Ascending aorta (tissue), 2 donors: ENCODE measurements around the gene RUNX3. TPM values are rescaled to one million over a fixed set of nuclear protein-coding genes. Genes with fewer than 3 reads are reported as not detected.

ENCODE experiments used
- DNase-seq, 2 donors: peaks; one replicate each; pipeline ENCODE4 v3.0.0-alpha.2; 2019; ENCODE audit warnings: low spot score in 2 of 2
- H3K27ac ChIP-seq, 2 donors: fragments of 200-600 bp; sonication (generic); one replicate each; pipeline ENCODE4 v1.5.1; 2016 to 2017; ENCODE audit warnings: mild to moderate bottlenecking in 1 of 2
- H3K27me3 ChIP-seq: fragments of 200-600 bp; sonication (generic); one replicate; pipeline ENCODE4 v1.5.1; 2017
- H3K36me3 ChIP-seq, 2 donors: fragments of 200-600 bp; sonication (generic); one replicate each; pipeline ENCODE4 v1.5.1; 2016
- H3K4me1 ChIP-seq, 2 donors: fragments of 200-600 bp; sonication (generic); one replicate each; pipeline ENCODE4 v1.5.1; 2016 to 2017; ENCODE audit warnings: mild to moderate bottlenecking in 1 of 2
- H3K4me3 ChIP-seq, 2 donors: fragments of 200-600 bp; sonication (generic); one replicate each; pipeline ENCODE4 v1.5.1; 2016 to 2017; ENCODE audit warnings: mild to moderate bottlenecking in 1 of 2
- H3K9me3 ChIP-seq, 2 donors: fragments of 200-600 bp; sonication (generic); one replicate each; pipeline ENCODE4 v1.5.1; 2016
- intact Hi-C: fragments of 100-400 bp; cut with DNase I; formaldehyde crosslinking; loops from one replicate; pipeline ENCODE4 v1.15.1; 2023
- total RNA-seq: library from RNA; depleted of rRNA; stranded (reverse); fragments of >200 nt; gene quantifications from one replicate; pipeline ENCODE4 v1.1.0, GENCODE V29; 2016
- TF ChIP-seq, protein P1 (sequence below), 3 experiments: fragments of 200-600 bp in 2 of 3; fragments of 450-650 bp in 1 of 3; sonication (generic) in 2 of 3; IDR thresholded peaks; one replicate each; pipeline ENCODE4 v1.5.1; 2016 to 2019; ENCODE audit warnings: antibody characterized with exemption in 3 of 3, mild to moderate bottlenecking in 1 of 3, moderate library complexity in 1 of 3

The RUNX3 gene
- total RNA-seq, 1 donor from 2014 or later: 0.21 TPM

DNA sequence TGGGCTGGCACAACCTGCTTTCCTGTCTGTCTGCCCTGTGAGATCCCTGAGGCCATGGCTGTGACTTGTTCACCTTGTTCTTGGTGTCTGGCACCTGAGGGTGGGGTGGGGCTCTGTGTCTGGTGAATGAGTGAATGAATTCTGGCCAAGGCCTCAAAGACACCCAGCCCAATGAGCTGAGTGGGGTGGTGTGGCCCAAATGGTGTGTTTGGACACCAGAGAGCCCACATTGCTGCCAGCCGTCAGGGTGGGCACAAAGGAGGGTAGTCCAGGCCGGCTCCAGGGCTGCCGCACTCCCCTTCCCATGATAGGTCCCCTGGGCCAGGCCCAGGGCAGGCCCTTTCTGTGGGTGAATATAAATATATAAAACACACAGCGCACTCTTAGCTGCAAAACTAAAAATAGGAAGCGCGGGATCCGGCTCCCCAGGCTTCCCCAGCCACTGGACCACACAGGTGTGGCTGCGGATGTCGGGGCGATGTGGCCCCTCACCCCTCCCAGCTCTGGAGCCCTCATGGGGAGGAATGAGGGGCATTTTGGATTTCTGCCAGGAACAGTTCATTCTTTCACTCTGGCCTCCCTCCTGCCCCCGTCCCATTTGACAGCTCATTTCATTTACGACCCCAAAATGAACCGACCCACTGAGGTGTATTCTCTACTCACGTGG lies 33.3 kb downstream of the RUNX3 start:
- intact Hi-C loops: no loop called here
- H3K9me3 ChIP-seq: no peaks in the 10 kb centered on the region
- no peak overlapping the region for H3K27ac ChIP-seq
- H3K4me3 ChIP-seq: no peak overlapping the region
- peaks cover 0 to under 1% of the 10 kb centered on the region in 2 donors for H3K36me3 ChIP-seq
- TF ChIP-seq, protein P1, sequence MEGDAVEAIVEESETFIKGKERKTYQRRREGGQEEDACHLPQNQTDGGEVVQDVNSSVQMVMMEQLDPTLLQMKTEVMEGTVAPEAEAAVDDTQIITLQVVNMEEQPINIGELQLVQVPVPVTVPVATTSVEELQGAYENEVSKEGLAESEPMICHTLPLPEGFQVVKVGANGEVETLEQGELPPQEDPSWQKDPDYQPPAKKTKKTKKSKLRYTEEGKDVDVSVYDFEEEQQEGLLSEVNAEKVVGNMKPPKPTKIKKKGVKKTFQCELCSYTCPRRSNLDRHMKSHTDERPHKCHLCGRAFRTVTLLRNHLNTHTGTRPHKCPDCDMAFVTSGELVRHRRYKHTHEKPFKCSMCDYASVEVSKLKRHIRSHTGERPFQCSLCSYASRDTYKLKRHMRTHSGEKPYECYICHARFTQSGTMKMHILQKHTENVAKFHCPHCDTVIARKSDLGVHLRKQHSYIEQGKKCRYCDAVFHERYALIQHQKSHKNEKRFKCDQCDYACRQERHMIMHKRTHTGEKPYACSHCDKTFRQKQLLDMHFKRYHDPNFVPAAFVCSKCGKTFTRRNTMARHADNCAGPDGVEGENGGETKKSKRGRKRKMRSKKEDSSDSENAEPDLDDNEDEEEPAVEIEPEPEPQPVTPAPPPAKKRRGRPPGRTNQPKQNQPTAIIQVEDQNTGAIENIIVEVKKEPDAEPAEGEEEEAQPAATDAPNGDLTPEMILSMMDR (IDR thresholded peaks at IDR 0.05): no peak
- H3K27me3 ChIP-seq: no peaks in the 10 kb centered on the region
- no peaks in the 10 kb centered on the region for H3K4me1 ChIP-seq
- peak in 1 of 2 donors; percentile 18 for DNase-seq

DNA sequence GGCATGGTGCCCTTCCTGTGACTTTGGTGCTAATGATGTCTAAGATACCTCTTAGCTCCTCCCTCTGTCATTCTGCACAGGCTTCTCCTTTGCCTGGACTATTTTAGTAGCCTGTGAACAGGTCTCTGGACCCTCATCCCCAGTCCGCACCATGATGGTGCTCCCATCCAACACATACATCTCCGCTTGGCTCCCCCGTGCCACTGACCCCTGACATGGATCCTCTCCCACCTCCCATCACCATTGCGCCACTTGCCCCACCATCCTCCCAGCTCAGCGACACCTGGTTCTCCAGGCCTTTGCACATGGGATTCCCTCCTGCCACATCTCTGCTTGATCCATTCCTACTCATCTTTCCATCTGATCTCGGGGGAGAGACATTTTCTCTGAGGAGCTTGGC lies 33.9 kb downstream of the RUNX3 start:
- Histone ChIP-seq H3K27ac (no peak overlapping the region), H3K27me3 (no peaks in the 10 kb centered on the region), H3K9me3 (no peaks in the 10 kb centered on the region), H3K4me1 (no peaks in the 10 kb centered on the region), H3K4me3 (no peak overlapping the region), H3K36me3 (no peaks in the 10 kb centered on the region)
- intact Hi-C loops: no loop called here
- DNase-seq: peak in 1 of 2 donors; percentile 50
- TF ChIP-seq, protein P1 (IDR thresholded peaks at IDR 0.05): no peak

DNA sequence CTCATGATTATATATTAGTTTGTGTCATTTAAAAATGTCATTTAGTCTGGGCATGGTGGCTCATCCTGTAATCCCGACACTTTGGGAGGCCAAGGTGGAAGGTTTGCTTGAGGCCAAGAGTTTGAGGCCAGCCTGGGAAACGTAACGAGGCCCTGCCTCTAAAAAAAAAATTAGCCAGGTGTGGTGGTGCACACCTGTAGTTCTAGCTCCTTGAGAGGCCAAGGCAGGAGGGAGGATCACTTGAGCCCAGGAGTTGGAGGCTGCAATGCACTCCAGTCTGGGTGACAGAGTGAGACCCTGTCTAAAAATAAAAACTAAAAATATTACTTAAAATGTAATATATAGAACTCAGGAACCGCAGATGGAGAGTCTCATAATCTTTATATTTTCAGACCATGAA lies 34.6 kb downstream of the RUNX3 start:
- Histone ChIP-seq H3K9me3 (no peaks in the 10 kb centered on the region), H3K36me3 (no peaks in the 10 kb centered on the region), H3K27ac (no peak overlapping the region), H3K4me1 (no peaks in the 10 kb centered on the region), H3K27me3 (no peaks in the 10 kb centered on the region), H3K4me3 (no peak overlapping the region)
- intact Hi-C loops: no loop called here
- DNase-seq: peak in 1 of 2 donors; percentile 12
- TF ChIP-seq, protein P1 (IDR thresholded peaks at IDR 0.05): no peak

DNA sequence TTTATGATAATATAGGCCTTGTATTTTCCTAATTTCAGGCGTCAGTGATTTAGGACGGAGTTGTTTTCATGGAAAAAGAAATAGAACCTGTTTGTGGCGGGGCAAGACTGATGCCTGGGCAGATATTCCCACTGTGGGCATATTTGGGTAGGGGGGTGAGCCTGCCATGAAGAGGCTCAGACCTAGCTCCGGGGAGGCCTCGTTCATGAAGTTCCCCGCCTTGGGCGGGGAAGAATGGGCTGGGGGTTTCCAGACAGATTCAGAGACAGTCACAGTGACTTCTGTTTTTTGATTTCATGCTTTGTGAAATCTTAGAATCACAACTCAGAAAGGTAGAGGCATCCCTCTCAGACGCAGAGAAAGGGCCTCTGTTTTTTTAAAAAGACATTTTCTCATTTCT lies 36.1 kb downstream of the RUNX3 start:
- H3K27ac ChIP-seq: no peak overlapping the region
- DNase-seq: peak in 1 of 2 donors; percentile 2
- H3K27me3 ChIP-seq: no peaks in the 10 kb centered on the region
- H3K36me3 ChIP-seq: no peaks in the 10 kb centered on the region
- TF ChIP-seq, protein P1 (IDR thresholded peaks at IDR 0.05): no peak
- intact Hi-C loops: no loop called here
- H3K4me3 ChIP-seq: no peak overlapping the region
- H3K4me1 ChIP-seq: no peaks in the 10 kb centered on the region
- no peaks in the 10 kb centered on the region for H3K9me3 ChIP-seq

DNA sequence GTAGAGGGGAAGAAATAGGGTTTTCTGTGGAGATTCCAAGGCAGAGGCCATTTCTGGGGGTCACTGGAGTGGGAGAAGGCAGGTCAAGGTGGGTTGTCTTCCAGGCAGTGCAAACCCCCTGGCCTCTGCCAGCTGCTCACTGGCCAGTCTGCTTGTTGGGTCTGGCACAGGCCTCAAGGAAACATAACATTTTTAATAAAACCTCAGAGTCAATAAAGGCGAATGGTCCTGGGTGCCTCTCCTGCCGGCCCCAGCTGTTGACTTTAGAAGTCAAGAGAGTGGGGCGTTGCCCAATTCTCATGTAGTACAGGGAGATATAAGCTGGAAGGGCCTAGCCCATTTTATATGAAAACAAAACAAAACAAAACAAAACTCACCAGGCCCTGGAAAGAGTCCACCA lies 36.6 kb downstream of the RUNX3 start:
- DNase-seq: peak in 1 of 2 donors; percentile 35
- TF ChIP-seq, protein P1 (IDR thresholded peaks at IDR 0.05): no peak

More for the DNA sequence above, 36.6 kb downstream of the RUNX3 start:
- Histone ChIP-seq H3K4me3 (no peak overlapping the region), H3K27ac (no peak overlapping the region), H3K9me3 (no peaks in the 10 kb centered on the region), H3K36me3 (no peaks in the 10 kb centered on the region), H3K27me3 (no peaks in the 10 kb centered on the region), H3K4me1 (no peaks in the 10 kb centered on the region)
- intact Hi-C loops: no loop called here
